HepG2 (cell line): Measurements from ENCODE around the gene ZBTB46. TPM values are rescaled to one million over a fixed set of nuclear protein-coding genes. Genes with fewer than 3 reads are reported as not detected.

ENCODE experiments used
- ATAC-seq: fragments of 200-7000 bp; cut with Tn5 transposase; 3 replicates; pipeline ENCODE4 v1.9.1; 2020; ENCODE audit warnings: mild to moderate bottlenecking, moderate library complexity
- BruUV-seq: library from RNA; stranded (reverse); fragments of 400-500 nt; replicated peaks from 2 replicates; lab custom pipeline; 2021; lab: Mats Ljungman, UMichigan
- CTCF ChIA-PET: fragments of 300-600 bp; formaldehyde crosslinking; extraction: SDS; loops from one replicate; lab custom pipeline; 2021; ENCODE audit warnings: low total read pairs, inconsistent platforms, low intra/inter-chr PET ratio; lab: Yijun Ruan, JAX
- POLR2A ChIA-PET: fragments of 350-600 bp; sonication (Branson Sonifier 250); formaldehyde crosslinking; loops from one replicate; lab custom pipeline; 2020; ENCODE audit warnings: antibody characterized with exemption, inconsistent platforms; lab: Yijun Ruan, JAX
- DNase-seq: peaks from one replicate; pipeline ENCODE4 v3.0.0-alpha.2; 2015; ENCODE audit warnings: low spot score
- FAIRE-seq: peaks from 3 replicates; lab custom pipeline; 2011; peaks lifted over from hg19 to GRCh38; lab: Jason Lieb, UNC
- H2AFZ ChIP-seq: one replicate; pipeline ENCODE4 v1.6.1; 2011; ENCODE audit warnings: low read length, inconsistent platforms
- H3K27ac ChIP-seq: fragments of 300-600 bp; 3 replicates; pipeline ENCODE4 v1.8.0; 2011; ENCODE audit warnings: mixed run types, mild to moderate bottlenecking, mixed read lengths, low read length, inconsistent platforms; ENCODE audit not compliant: insufficient read depth; ENCODE audit errors: extremely low read length
- H3K27me3 ChIP-seq, 2 experiments: fragments of 200-600 bp in 1 of 2; 2 replicates in 1 of 2; 3 replicates in 1 of 2; pipeline versions ENCODE4 v1.6.0 to v1.8.0; 2011; ENCODE audit warnings: low read length in 2 of 2, mild to moderate bottlenecking in 2 of 2, moderate library complexity in 2 of 2, inconsistent platforms in 1 of 2; ENCODE audit not compliant: insufficient read depth in 2 of 2, control insufficient read depth in 1 of 2
- H3K36me3 ChIP-seq, 2 experiments: fragments of 200-600 bp in 1 of 2; replicated peaks in 1 of 2; 2 replicates in 1 of 2; 3 replicates in 1 of 2; pipeline versions ENCODE4 v1.5.1 to v1.8.0; 2011; ENCODE audit warnings: low read length in 2 of 2, inconsistent platforms in 1 of 2; ENCODE audit not compliant: insufficient read depth in 2 of 2, control insufficient read depth in 1 of 2
- H3K4me1 ChIP-seq: 2 replicates; pipeline ENCODE4 v1.5.1; 2012; ENCODE audit warnings: low read length, inconsistent platforms; ENCODE audit not compliant: insufficient read depth
- H3K4me2 ChIP-seq: 2 replicates; pipeline ENCODE4 v1.6.0; 2011; ENCODE audit warnings: low read depth, low read length, inconsistent platforms
- H3K4me3 ChIP-seq, 3 experiments: fragments of 200-600 bp in 1 of 3; sonication (generic), shearing (Covaris generic) in 1 of 3; replicated peaks in 1 of 3; 2 replicates each; pipeline ENCODE4 v1.5.1; 2011 to 2016; ENCODE audit warnings: low read length in 3 of 3, inconsistent platforms in 2 of 3, low read depth in 2 of 3, mild to moderate bottlenecking in 2 of 3, control low read depth in 1 of 3, mixed read lengths in 1 of 3; ENCODE audit not compliant: insufficient read depth in 1 of 3
- H3K79me2 ChIP-seq: one replicate; pipeline ENCODE4 v1.6.1; 2011; ENCODE audit warnings: low read length, inconsistent platforms; ENCODE audit not compliant: insufficient read depth
- H3K9ac ChIP-seq: 2 replicates; pipeline ENCODE4 v1.6.0; 2011; ENCODE audit warnings: mild to moderate bottlenecking, low read depth, low read length, inconsistent platforms; ENCODE audit not compliant: insufficient read depth
- H3K9me3 ChIP-seq: 2 replicates; pipeline ENCODE4 v1.5.1; 2012; ENCODE audit warnings: mild to moderate bottlenecking, low read length
- H4K20me1 ChIP-seq: 2 replicates; pipeline ENCODE4 v1.6.0; 2011; ENCODE audit warnings: inconsistent platforms, mild to moderate bottlenecking, low read length, moderate library complexity; ENCODE audit not compliant: insufficient read depth
- HDAC6 ChIP-seq: fragments of 200-600 bp; sonication (generic); IDR thresholded peaks from 2 replicates; pipeline ENCODE4 v1.7.0; 2017; ENCODE audit warnings: mild to moderate bottlenecking, antibody characterized with exemption, low read length, low read depth
- PCBP1 ChIP-seq: fragments of 200-400 bp; formaldehyde crosslinking; IDR thresholded peaks from 2 replicates; pipeline ENCODE4 v1.6.1; 2017; ENCODE audit warnings: mild to moderate bottlenecking, low read depth, low read length, borderline replicate concordance
- THAP9 ChIP-seq: sonication (generic); formaldehyde crosslinking; IDR thresholded peaks from 2 replicates; pipeline ENCODE4; 2020; ENCODE audit warnings: missing genetic modification reagents, mild to moderate bottlenecking, borderline replicate concordance
- ZNF33B ChIP-seq: sonication (generic); formaldehyde crosslinking; IDR thresholded peaks from 2 replicates; pipeline ENCODE4 v1.5.1; 2020; ENCODE audit warnings: mild to moderate bottlenecking, missing genetic modification reagents
- ZNF407 ChIP-seq: sonication (generic); formaldehyde crosslinking; IDR thresholded peaks from one replicate; pipeline ENCODE4 v1.5.1; 2020; ENCODE audit warnings: mild to moderate bottlenecking, missing genetic modification reagents; ENCODE audit errors: not compliant biosample characterization
- ZNF737 ChIP-seq: sonication (generic); formaldehyde crosslinking; IDR thresholded peaks from 2 replicates; pipeline ENCODE4 v1.5.0; 2020; ENCODE audit warnings: missing genetic modification reagents, mild to moderate bottlenecking, borderline replicate concordance
- WGBS: methylation state at CpG from one replicate; pipeline ENCODE4 v1.1.6; 2017; ENCODE audit warnings: low lambda C conversion rate; 5-methylcytosine and 5-hydroxymethylcytosine counted together
- in situ Hi-C: cut with HindIII; loops from 2 replicates; pipeline ENCODE4 v1.10.0; 2017; ENCODE audit warnings: low pct_unique_long_range_greater_than_20kb; ENCODE audit not compliant: extremely low pct_ligation_motif_present
- intact Hi-C: fragments of 100-400 bp; cut with micrococcal nuclease; formaldehyde crosslinking; loops from one replicate; pipeline ENCODE4 v1.10.0; 2022; ENCODE audit not compliant: unreplicated experiment
- polyA plus RNA-seq, 8 experiments: library from polyadenylated mRNA; depleted of rRNA in 3 of 8; stranded (reverse) in 7 of 8; unstranded in 1 of 8; fragments of >200 nt; fragmentation: Illumina TruSeq in 4 of 8; extraction: Trizol in 4 of 8; gene quantifications; 2 replicates each; pipeline versions ENCODE4 v1.2.1 to v1.2.3, GENCODE V29; 2011 to 2016; ENCODE audit warnings: low read depth in 4 of 8, missing spikeins in 1 of 8, mixed read lengths in 1 of 8; ENCODE audit not compliant: insufficient read depth in 1 of 8
- total RNA-seq, 5 experiments: library from RNA; depleted of rRNA; stranded (reverse); fragments of >200 nt; fragmentation: Illumina TruSeq; extraction: Trizol; gene quantifications; 2 replicates each; pipeline ENCODE4 v1.2.3, GENCODE V29; 2016; ENCODE audit warnings: low read depth in 1 of 5
- TF ChIP-seq, protein P1 (sequence below): sonication (generic); formaldehyde crosslinking; IDR thresholded peaks from 2 replicates; pipeline ENCODE4 v1.4.0; 2020; ENCODE audit warnings: mild to moderate bottlenecking, missing genetic modification reagents

The ZBTB46 gene
- total and polyA plus RNA-seq, 2 of the 13 experiments (the other 11 are each of a cell fraction or from before 2014, with no cell fraction given), result 1.6 to 13.5 TPM

DNA sequence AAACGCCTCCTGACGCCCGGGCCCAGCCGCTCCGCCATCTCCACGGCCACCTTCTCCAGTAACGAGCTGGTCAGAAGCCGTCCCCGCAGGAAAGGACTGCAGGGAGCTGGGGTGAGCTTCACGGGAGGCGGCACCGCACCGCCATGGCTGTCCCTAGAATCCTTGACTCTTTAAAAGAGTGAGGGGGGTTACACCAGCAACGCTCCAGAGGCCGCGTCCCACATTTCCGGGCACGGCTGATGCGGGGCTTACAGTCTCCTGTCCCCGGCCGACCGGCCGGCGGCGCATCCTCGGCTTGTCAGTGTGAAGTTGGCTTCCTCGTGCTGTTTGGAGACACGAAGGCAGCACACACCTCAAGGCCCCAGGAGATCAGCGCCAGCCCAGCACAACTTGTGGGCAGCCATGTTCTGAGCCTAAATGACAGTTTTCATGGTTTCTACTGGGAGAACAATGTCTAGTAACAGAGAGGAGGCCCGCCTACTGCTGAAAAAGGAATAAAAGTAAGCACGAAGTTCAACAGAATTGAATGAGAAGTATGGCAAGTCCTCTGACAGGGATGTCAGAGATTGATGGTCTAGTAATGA, 61.1 kb downstream of the ZBTB46 start (continued):
- TF ChIP-seq THAP9 (CRISPR knock-in tag) (no peak), PCBP1 (no peak)
- TF ChIP-seq, all 625 proteins: peak for 0

DNA sequence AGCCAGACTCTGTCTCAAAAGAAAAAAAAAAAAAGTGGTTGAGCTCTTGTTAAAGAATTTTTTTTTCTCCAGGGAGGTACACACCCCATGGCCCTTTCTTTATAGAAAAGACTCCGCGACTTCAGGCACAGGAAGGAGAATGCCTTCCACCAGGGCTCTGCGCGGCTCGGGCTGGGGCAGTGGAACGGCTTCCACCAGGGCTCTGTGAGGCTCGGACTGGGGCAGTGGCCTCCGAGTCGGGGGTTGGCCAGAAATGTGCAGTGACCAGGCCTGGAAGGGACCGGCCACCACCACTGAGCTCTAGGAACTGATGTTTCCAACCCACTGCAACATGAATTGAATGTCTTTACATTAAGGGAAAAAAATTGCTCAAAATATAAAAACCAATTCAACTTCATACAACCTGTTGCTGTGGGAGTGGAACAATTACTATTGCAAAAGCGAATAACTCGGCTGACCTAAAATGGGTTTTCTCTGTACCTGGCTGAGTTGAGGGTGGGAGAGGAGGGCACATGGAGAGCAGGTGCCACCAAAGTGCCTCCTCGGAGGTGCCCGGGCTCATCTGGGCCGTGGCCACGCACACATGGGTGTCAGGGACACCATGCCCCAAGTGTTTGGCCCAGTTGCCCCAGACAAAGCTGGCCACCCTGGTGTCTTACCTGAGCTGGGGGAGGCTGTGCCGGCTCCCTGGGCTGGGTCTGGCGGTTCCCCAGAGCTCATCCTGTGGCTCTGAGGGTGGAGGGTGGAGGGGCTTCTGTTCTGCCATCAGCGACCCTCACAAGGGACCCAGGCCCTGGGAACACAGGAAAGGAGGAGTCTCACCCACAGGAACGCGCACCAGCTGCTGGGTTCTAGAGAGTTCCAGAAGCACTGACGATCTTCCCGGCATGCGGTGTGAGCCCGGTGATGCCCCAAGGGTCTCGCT, 62.2 kb downstream of the ZBTB46 start:
- CTCF ChIA-PET, result no interaction called here
- no peaks in the 10 kb centered on the region for H3K36me3 ChIP-seq
- H3K9me3 ChIP-seq, result no peaks in the 10 kb centered on the region
- no peak overlapping the region for H3K4me3 ChIP-seq
- ATAC-seq (no peak), FAIRE-seq (no peak), DNase-seq (no peak)
- POLR2A ChIA-PET, result no interaction called here
- H3K79me2 ChIP-seq, result no peaks in the 10 kb centered on the region
- no peaks in the 10 kb centered on the region for H4K20me1 ChIP-seq
- H2AFZ ChIP-seq, result no peak overlapping the region
- H3K9ac ChIP-seq, result no peak overlapping the region
- peaks cover 26% of the 10 kb centered on the region for H3K4me1 ChIP-seq
- no peaks in the 10 kb centered on the region for H3K27me3 ChIP-seq
- H3K4me2 ChIP-seq, result no peak overlapping the region
- no TSS peak for BruUV-seq
- in situ Hi-C loops (no loop called here), intact Hi-C loops (no loop called here)
- H3K27ac ChIP-seq, result no peak overlapping the region
- 90% methylated on average over 26 of the region's 26 CpGs for WGBS
- no peak for TF ChIP-seq HDAC6
- no peak for TF ChIP-seq ZNF737 (CRISPR knock-in tag)
- TF ChIP-seq, protein P1, sequence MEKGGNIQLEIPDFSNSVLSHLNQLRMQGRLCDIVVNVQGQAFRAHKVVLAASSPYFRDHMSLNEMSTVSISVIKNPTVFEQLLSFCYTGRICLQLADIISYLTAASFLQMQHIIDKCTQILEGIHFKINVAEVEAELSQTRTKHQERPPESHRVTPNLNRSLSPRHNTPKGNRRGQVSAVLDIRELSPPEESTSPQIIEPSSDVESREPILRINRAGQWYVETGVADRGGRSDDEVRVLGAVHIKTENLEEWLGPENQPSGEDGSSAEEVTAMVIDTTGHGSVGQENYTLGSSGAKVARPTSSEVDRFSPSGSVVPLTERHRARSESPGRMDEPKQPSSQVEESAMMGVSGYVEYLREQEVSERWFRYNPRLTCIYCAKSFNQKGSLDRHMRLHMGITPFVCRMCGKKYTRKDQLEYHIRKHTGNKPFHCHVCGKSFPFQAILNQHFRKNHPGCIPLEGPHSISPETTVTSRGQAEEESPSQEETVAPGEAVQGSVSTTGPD, result no peak
- no peak for TF ChIP-seq ZNF407 (CRISPR knock-in tag)
- TF ChIP-seq ZNF33B (CRISPR knock-in tag), result no peak
